Hematopoietic multipotent progenitor cell treated with erythropoietin and hydrocortisone succinate and interleukin-3 and kit ligand, for 6 days (in vitro differentiated cells): ENCODE data around the gene DOK7.
A peak's percentile ranks its signal among the peaks of the same experiment; 100 is the strongest.

Experiments
- DNase-seq: peaks from one replicate; pipeline ENCODE4 v3.0.0-alpha.2; 2015

The DOK7 gene

DNA sequence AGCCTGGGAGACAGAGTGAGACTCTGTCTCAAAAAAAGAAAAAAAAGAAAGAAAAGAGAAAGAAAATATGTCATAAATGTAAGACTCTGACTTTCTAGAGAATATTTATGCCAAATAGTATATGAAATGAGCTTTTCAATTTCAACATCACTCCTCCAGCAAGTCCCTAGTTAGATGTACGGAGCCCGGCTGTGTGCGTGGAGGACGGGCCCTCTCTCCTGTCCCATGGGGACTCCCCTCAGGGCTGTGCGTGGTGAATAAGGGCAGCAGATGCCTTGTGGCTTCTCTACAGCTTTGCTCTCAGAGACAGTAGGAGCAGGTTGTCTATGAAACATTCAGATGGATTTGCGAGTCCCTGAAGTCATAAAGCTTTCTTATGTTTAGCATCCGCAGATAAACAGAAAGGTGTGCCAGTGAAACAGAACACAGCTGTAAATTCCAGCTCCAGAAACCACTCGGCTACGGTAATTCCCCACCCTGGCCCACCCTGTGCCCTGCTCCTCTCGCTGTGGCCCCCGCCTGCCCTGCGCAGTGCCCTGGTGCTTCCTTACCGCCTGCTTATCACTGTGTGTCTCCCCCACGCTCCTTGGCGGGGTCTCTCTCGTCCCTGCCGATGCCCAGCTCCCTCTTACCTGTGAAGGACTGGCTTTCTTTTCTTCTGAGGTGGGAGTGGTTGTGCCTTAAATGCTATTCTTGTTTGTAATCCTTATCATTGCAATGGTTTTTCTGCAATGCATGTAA is 35.2 kb upstream of the DOK7 start:
- no peak for DNase-seq

DNA sequence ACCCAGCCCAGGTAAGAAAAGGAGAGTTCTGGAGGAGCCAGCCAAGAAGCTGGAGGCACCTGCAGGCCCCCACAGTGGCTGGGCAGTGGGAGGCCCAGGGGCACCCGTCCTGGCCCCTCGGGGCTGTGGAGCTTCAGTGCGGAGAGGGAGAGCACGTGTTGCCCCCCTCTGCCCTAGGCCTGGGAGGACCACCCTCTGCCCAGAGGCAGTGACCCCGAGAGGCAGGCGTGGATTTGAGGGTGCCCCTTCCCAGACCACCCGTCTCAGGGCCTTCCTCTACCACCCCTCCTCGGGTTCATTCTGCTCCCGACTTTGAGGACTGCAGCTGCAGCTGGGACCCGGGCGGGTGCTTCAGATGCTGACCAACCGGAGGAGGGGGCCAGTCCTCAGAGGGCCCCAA is 33.5 kb upstream of the DOK7 start:
- no peak for DNase-seq

DNA sequence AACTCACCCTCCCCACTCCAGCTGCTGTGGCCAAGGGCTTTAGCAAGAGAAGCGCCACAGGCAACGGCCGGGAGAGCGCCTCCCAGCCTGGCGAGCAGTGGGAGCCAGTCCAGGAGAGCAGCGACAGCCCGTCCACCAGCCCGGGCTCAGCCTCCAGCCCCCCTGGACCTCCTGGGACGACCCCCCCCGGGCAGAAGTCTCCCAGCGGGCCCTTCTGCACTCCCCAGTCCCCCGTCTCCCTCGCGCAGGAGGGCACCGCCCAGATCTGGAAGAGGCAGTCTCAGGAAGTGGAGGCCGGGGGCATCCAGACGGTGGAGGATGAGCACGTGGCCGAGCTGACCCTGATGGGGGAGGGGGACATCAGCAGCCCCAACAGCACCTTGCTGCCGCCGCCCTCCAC is 32.6 kb upstream of the DOK7 start:
- DNase-seq: no peak

- DNase-seq: no peak
These were observed 31.6 kb upstream of the DOK7 start for GRCh38 chr4:3431446-3431993.

- DNase-seq: no peak
These were observed 30.7 kb upstream of the DOK7 start for GRCh38 chr4:3432381-3432790.

DNA sequence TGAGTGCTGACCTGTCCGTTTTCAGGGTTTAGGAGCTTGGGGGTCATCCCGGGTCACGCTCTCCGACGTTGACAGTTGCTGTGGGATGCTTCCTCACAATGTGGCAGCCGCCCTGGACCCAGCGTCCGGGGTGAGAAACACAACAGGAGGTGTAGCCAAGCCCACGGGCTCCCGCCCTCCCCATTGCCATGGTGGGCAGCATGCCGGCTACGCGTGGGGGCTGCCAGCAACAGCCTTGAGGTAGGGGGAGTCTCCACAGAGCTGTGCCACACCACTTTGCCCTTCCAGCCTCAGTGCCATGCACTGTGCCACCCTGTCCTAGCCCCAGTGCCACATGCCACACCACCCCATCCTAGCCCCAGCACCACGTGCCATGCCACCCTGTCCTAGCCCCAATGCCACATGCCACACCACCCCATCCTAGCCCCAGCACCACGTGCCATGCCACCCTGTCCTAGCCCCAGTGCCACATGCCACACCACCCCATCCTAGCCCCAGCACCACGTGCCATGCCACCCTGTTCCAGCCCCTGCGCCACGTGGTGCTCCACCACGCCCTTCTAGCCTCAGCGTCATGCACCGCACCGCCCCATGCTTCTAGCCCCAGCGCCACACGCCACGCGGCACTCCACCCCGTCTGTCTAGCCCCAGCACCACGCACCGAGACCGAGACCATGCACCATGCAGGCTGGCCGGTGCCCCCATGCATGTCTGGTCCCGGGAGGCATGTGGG is 29.8 kb upstream of the DOK7 start:
- DNase-seq: no peak

DNA sequence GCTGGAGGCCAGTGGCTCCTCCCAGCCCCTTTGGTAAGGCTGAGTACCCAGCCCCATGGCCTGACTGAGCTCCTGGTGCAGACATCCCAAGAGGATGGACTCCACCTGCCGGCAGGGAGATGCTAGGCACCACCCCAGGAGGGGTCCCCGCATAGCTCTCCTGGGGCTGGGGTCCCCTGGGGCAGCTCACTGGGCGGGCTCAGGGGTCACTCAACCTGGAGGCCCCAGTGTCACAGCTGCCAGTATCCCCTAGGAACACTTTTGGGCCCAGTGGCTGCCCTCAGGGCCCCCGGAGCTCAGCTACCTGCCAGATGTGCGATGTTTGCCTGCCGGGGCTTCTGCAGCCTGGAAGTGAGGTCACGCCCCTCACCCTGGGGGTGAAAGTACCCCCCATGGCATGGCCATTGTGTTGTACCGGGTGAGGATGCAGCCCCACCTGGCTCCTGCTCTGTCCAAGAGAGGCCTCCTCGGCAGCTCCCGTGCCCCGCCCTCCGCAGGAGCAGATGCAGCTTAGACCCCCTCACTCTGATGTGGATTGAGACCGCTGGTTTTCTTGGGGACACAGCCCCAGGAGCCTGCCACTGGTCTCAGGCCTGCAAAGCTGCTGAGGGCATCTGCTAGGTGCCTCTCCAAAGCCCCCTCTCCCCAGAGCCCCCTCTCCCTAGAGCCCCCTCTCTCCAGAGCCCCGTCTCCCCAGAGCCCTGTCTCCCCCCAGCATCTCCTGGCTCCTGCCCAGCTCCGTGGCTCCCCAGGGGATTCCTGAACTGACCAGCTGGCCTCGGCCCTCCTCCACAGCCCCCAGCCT is 28.0 kb upstream of the DOK7 start:
- no peak for DNase-seq

GRCh38 chr4:3435686-3435956 is 27.5 kb upstream of the DOK7 start:
- no peak for DNase-seq

GRCh38 chr4:3436048-3436797 is 26.9 kb upstream of the DOK7 start:
- DNase-seq: no peak

GRCh38 chr4:3436798-3437581 is 26.1 kb upstream of the DOK7 start:
- peak; percentile 72 for DNase-seq

DNA sequence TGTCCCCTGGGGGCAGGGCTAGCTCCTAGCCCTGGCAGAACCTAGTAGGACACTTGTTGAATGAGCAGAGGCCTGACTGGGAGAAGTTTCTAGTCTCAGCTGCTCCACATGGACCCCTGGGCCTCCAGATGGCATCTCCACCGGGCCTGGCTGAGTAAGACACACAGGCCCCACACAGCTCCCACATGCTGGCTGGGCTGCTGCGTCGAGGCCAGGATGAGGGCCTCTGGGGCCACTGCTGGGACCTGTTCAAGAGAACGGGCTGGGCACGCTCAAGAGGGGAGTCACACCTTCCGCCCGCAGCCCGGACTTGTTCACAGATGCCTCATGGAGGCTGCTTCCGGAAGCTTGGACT is 25.5 kb upstream of the DOK7 start:
- DNase-seq: no peak

GRCh38 chr4:3437998-3438846 is 24.9 kb upstream of the DOK7 start:
- no peak for DNase-seq

DNA sequence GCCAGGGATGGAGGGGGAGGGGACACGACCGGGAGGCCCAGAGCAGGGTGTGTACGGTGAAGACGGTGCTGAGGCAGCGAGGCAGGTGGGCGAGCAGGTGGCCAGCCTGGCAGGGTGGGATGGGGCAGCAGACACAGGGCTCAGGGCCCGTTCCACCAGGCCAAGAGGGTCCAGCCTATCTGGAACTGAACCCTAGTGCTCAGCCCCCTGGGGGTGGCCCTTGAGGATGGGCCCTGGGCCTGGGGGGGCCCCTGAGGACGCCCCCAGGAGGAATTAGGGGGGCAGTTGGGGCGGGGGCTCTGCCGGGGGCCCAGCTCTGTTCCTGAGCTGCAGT is 24.3 kb upstream of the DOK7 start:
- no peak for DNase-seq

- no peak for DNase-seq
These were observed 23.7 kb upstream of the DOK7 start for GRCh38 chr4:3439391-3439790.

- no peak for DNase-seq
These were observed 23.1 kb upstream of the DOK7 start for GRCh38 chr4:3440011-3440410.

GRCh38 chr4:3440979-3441500 is 22.1 kb upstream of the DOK7 start:
- DNase-seq: no peak

- no peak for DNase-seq
These were observed 21.3 kb upstream of the DOK7 start, which contains the start of gene HGFAC for GRCh38 chr4:3441501-3442459. HGFAC (plus strand) TSS chr4:3441968; CDS start chr4:3442002, 34 bp downstream.

GRCh38 chr4:3442460-3442958 is 20.6 kb upstream of the DOK7 start:
- no peak for DNase-seq

DNA sequence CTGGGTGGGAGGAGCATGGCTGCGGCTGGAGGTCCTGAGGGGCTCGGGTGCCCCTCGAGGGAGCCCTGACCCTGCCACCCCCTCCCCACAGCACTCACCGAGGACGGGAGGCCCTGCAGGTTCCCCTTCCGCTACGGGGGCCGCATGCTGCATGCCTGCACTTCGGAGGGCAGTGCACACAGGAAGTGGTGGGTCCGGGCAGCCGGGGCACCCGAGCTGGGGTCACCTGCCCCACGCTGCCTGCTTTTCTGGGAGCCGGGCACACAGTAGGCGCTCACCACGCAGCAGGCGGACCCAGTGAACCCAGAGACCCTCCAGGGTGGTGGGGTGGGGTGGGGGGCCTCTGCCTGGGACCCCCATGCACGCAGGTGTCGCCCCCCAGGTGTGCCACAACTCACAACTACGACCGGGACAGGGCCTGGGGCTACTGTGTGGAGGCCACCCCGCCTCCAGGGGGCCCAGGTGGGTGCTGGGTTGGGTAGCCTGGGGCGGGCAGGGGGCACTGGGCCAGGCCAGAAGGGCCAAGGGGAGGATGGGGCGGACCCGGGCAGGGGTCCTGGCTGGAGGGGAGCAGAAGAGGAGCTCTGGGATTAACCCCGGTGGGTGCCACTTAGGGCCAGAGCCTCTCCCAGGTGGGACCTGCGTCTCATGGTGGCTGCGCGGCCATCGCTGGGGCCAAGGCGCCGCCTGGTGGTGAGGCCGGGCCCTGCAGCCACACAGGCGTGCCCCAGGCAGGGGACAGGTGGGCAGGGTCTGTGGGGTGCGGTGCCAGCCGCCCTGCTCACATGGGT is 20.0 kb upstream of the DOK7 start:
- DNase-seq: peak; percentile 70
